Tibial nerve (tissue), 3 donors: ENCODE results near the gene TNFSF15.

Experiments used
- CTCF ChIP-seq, 5 experiments: fragments of 200-600 bp in 3 of 5; fragments of 450-650 bp in 2 of 5; sonication (generic) in 3 of 5; IDR thresholded peaks; one replicate each; pipeline ENCODE4 v1.5.1; 2016 to 2019; ENCODE audit warnings: antibody characterized with exemption in 5 of 5, mild to moderate bottlenecking in 3 of 5, moderate library complexity in 2 of 5
- POLR2A ChIP-seq, 2 donors: fragments of 450-650 bp; IDR thresholded peaks; one replicate each; pipeline ENCODE4 v1.6.1; 2017; ENCODE audit warnings: antibody characterized with exemption in 2 of 2, mild to moderate bottlenecking in 2 of 2, moderate library complexity in 2 of 2

GRCh38 chr9:114806526-114806900, 674 bp upstream of the TNFSF15 start:
- TF ChIP-seq POLR2A (IDR thresholded peaks at IDR 0.05) (no peak), CTCF (IDR thresholded peaks at IDR 0.05) (no peak)
